Colonic mucosa (tissue), 4 donors: Measurements from ENCODE around the gene SLC4A11. TPM values are rescaled to one million over a fixed set of nuclear protein-coding genes. Genes with fewer than 3 reads are reported as not detected.

Source experiments
- DNase-seq: peaks from one replicate; pipeline ENCODE4 v3.0.0-alpha.2; 2020
- H3K27ac ChIP-seq: fragments of 200-600 bp; one replicate; pipeline ENCODE4 v1.8.0; 2021
- H3K27me3 ChIP-seq: fragments of 200-600 bp; one replicate; pipeline ENCODE4 v1.8.0; 2021
- H3K36me3 ChIP-seq: fragments of 200-600 bp; one replicate; pipeline ENCODE4 v1.8.0; 2021
- H3K4me1 ChIP-seq: fragments of 200-600 bp; one replicate; pipeline ENCODE4 v1.8.0; 2021; ENCODE audit warnings: mild to moderate bottlenecking
- H3K4me3 ChIP-seq: fragments of 200-600 bp; one replicate; pipeline ENCODE4 v1.8.0; 2021
- H3K9ac ChIP-seq, 2 donors: one replicate each; pipeline ENCODE4 v1.7.0; 2013; ENCODE audit warnings: control low read depth in 2 of 2, low read depth in 2 of 2, low read length in 2 of 2
- H3K9me3 ChIP-seq: fragments of 200-600 bp; one replicate; pipeline ENCODE4 v1.8.0; 2021
- CTCF ChIP-seq: fragments of 200-600 bp; IDR thresholded peaks from one replicate; pipeline ENCODE4 v1.8.0; 2022; ENCODE audit warnings: antibody characterized with exemption, mild to moderate bottlenecking
- intact Hi-C: fragments of 100-400 bp; cut with DNase I; formaldehyde crosslinking; loops from one replicate; pipeline ENCODE4 v1.14.1; 2022
- total RNA-seq, 2 donors: library from RNA; stranded (reverse); fragmentation: NEBNext Ultra II Directional in 1 of 2; extraction: Animal tissue kit (Norgen Biotek cat#: 25700) in 1 of 2; gene quantifications; one replicate each; pipeline ENCODE4 v1.2.1, GENCODE V29; 2021
- donor health status: healthy.
- donor health status: DM: no; HTN: no; CAD: no.
- donor health status: DM: no; HTN: no; CAD: no.

Gene SLC4A11
- total RNA-seq, 2 donors from 2014 or later: 1.2 to 2.6 TPM

GRCh38 chr20:3235666-3236324 is 3.2 kb downstream of the SLC4A11 start:
- Histone ChIP-seq H3K27ac (no peak overlapping the region), H3K36me3 (no peaks in the 10 kb centered on the region), H3K4me3 (no peak overlapping the region), H3K9me3 (no peaks in the 10 kb centered on the region), H3K4me1 (no peaks in the 10 kb centered on the region), H3K9ac (no peak overlapping the region), H3K27me3 (peaks cover 41% of the 10 kb centered on the region)
- DNase-seq: no peak
- no peak for TF ChIP-seq CTCF
- intact Hi-C loops: no loop called here

- H3K4me3 ChIP-seq: no peak overlapping the region
- intact Hi-C loops: no loop called here
- TF ChIP-seq CTCF: no peak
Observed at GRCh38 chr20:3233991-3234498, 4.9 kb downstream of the SLC4A11 start.

GRCh38 chr20:3233131-3233990 is 5.6 kb downstream of the SLC4A11 start:
- no peak for DNase-seq
- H3K27ac ChIP-seq: no peak overlapping the region
- no peaks in the 10 kb centered on the region for H3K4me1 ChIP-seq
- TF ChIP-seq CTCF: no peak
- peaks cover 18% of the 10 kb centered on the region for H3K27me3 ChIP-seq
- H3K9me3 ChIP-seq: no peaks in the 10 kb centered on the region
- no peaks in the 10 kb centered on the region for H3K36me3 ChIP-seq
- intact Hi-C loops: no loop called here
- H3K9ac ChIP-seq: no peak overlapping the region
- H3K4me3 ChIP-seq: no peak overlapping the region

More at GRCh38 chr20:3233991-3234498, 4.9 kb downstream of the SLC4A11 start:
- Histone ChIP-seq H3K9ac (no peak overlapping the region), H3K27ac (no peak overlapping the region), H3K9me3 (no peaks in the 10 kb centered on the region), H3K36me3 (no peaks in the 10 kb centered on the region), H3K27me3 (peaks cover 24% of the 10 kb centered on the region), H3K4me1 (no peaks in the 10 kb centered on the region)
- DNase-seq: no peak

- Histone ChIP-seq H3K9me3 (no peaks in the 10 kb centered on the region), H3K27me3 (peaks cover 4% of the 10 kb centered on the region), H3K9ac (no peak overlapping the region), H3K4me3 (no peak overlapping the region), H3K27ac (no peak overlapping the region), H3K4me1 (no peaks in the 10 kb centered on the region), H3K36me3 (no peaks in the 10 kb centered on the region)
- DNase-seq: no peak
- intact Hi-C loops: no loop called here
- no peak for TF ChIP-seq CTCF
Observed at GRCh38 chr20:3231889-3232588, 7.0 kb downstream of the SLC4A11 start.

- Histone ChIP-seq H3K36me3 (no peaks in the 10 kb centered on the region), H3K27me3 (no peaks in the 10 kb centered on the region), H3K9ac (no peak overlapping the region), H3K9me3 (no peaks in the 10 kb centered on the region), H3K4me1 (no peaks in the 10 kb centered on the region), H3K27ac (no peak overlapping the region), H3K4me3 (no peak overlapping the region)
- intact Hi-C loops: no loop called here
- TF ChIP-seq CTCF: no peak
- no peak for DNase-seq
Observed at GRCh38 chr20:3231116-3231515, 7.9 kb downstream of the SLC4A11 start.
